Heart left ventricle (tissue), 16 donors: Measurements from ENCODE around the gene TOMM40L. TPM values are rescaled to one million over a fixed set of nuclear protein-coding genes. Genes with fewer than 3 reads are reported as not detected.
A peak's percentile ranks its signal among the peaks of the same experiment; 100 is the strongest.

Experiments used
- ATAC-seq, 4 donors: fragments of 200-7000 bp; cut with Tn5 transposase; one replicate each; pipeline ENCODE4 v1.9.1; 2020 to 2022; ENCODE audit warnings: moderate library complexity in 4 of 4, mild to moderate bottlenecking in 3 of 4, moderate number of reproducible peaks in 1 of 4
- DNase-seq, 5 donors: peaks; one replicate each; pipeline ENCODE4 v3.0.0-alpha.2; 2020
- H3K27ac ChIP-seq, 12 donors: fragments of 200-600 bp; sonication (generic) in 4 of 12; one replicate each; pipeline versions ENCODE4 v1.5.0 to v1.8.0; 2016 to 2022; ENCODE audit warnings: mild to moderate bottlenecking in 2 of 12
- H3K27me3 ChIP-seq, 9 donors: fragments of 200-600 bp; sonication (generic) in 2 of 9; one replicate each; pipeline versions ENCODE4 v1.5.1 to v1.8.0; 2016 to 2022; ENCODE audit warnings: mild to moderate bottlenecking in 3 of 9
- H3K36me3 ChIP-seq, 9 donors: fragments of 200-600 bp; sonication (generic) in 2 of 9; one replicate each; pipeline versions ENCODE4 v1.5.0 to v1.8.0; 2018 to 2022; ENCODE audit warnings: mild to moderate bottlenecking in 2 of 9
- H3K4me1 ChIP-seq, 12 donors: fragments of 200-600 bp; sonication (generic) in 4 of 12; one replicate each; pipeline versions ENCODE4 v1.5.0 to v1.8.0; 2016 to 2022; ENCODE audit warnings: mild to moderate bottlenecking in 3 of 12
- H3K4me3 ChIP-seq, 12 donors: fragments of 200-600 bp; sonication (generic) in 4 of 12; one replicate each; pipeline versions ENCODE4 v1.5.0 to v1.8.0; 2017 to 2022; ENCODE audit warnings: mild to moderate bottlenecking in 9 of 12, moderate library complexity in 4 of 12
- H3K9me3 ChIP-seq, 12 donors: fragments of 200-600 bp; sonication (generic) in 4 of 12; one replicate each; pipeline versions ENCODE4 v1.5.0 to v1.8.0; 2016 to 2022; ENCODE audit warnings: mild to moderate bottlenecking in 1 of 12
- POLR2A ChIP-seq, 2 donors: fragments of 450-650 bp; IDR thresholded peaks; one replicate each; pipeline ENCODE4 v1.6.1; 2017; ENCODE audit warnings: antibody characterized with exemption in 2 of 2, mild to moderate bottlenecking in 2 of 2, moderate library complexity in 2 of 2
- WGBS, 4 donors: extraction: QIAGEN DNeasy Blood & Tissue Kit in 2 of 4; methylation state at CpG; one replicate each; pipeline versions ENCODE4 v1.1.5 to v1.1.7; 2013 to 2018; 5-methylcytosine and 5-hydroxymethylcytosine counted together
- intact Hi-C, 10 donors: fragments of 100-400 bp; cut with DNase I; formaldehyde crosslinking; loops; one replicate each; pipeline versions ENCODE4 v1.11.1 to v1.14.2; 2022
- polyA plus RNA-seq, 2 donors: library from polyadenylated mRNA; stranded (reverse); fragments of 200-250 nt; gene quantifications; one replicate each; pipeline ENCODE4 v1.2.3, GENCODE V29; 2013
- total RNA-seq, 9 donors: library from RNA; depleted of rRNA in 2 of 9; stranded (reverse); fragments of >200 nt in 2 of 9; fragmentation: NEBNext Ultra II Directional in 3 of 9; extraction: Animal tissue kit (Norgen Biotek cat#: 25700) in 3 of 9; gene quantifications; one replicate each; pipeline versions ENCODE4 v1.1.0 to v1.2.4, GENCODE V29; 2016 to 2023
- TF ChIP-seq, protein P1 (sequence below), 12 donors: fragments of 200-600 bp; sonication (generic) in 4 of 12; IDR thresholded peaks; one replicate each; pipeline versions ENCODE4 v1.5.0 to v1.8.0; 2018 to 2022; ENCODE audit warnings: antibody characterized with exemption in 12 of 12, mild to moderate bottlenecking in 5 of 12
- donor health status: ischemic (EF 13 %, LVEDD 7.1; RV severe dilation, severe dysfunction).
- donor health status: healthy with polysubstance abuse.
- donor health status: DM: no; HTN: yes; CAD: no.
- donor health status: DM: no; HTN: no; CAD: no.
- donor health status: ischemic (EF 25% LVEDD 6.9; RV normal size, moderate dysfunction).
- donor health status: ischemic (EF 25% LVEDD 5.7; RV mildly dilated, moderate dysfunction).
- donor health status: healthy.
- donor health status: DM: yes; HTN: yes; CAD: no.
- donor health status: ischemic (EF 35%, LVEDD 5.7; RV mildly dilated, moderate dysfunction).
- donor health status: nonischemic (EF 11% LVEDD 7.7; RV severe dilation, severe dysfunction).
- donor health status: DM: yes; HTN: yes; CAD: no.
- donor health status: PGD.
- donor health status: ischemic (EF 29% LVEDD 5.4; RV normal size, mild dysfunction).
- donor health status: nonischemic (EF 23%, LVEDD 6.1; RV moderate dilation, normal function).

TOMM40L gene
- total and polyA plus RNA-seq, 11 donors, result 24.1 to 37.1 (median 29.1) TPM

DNA sequence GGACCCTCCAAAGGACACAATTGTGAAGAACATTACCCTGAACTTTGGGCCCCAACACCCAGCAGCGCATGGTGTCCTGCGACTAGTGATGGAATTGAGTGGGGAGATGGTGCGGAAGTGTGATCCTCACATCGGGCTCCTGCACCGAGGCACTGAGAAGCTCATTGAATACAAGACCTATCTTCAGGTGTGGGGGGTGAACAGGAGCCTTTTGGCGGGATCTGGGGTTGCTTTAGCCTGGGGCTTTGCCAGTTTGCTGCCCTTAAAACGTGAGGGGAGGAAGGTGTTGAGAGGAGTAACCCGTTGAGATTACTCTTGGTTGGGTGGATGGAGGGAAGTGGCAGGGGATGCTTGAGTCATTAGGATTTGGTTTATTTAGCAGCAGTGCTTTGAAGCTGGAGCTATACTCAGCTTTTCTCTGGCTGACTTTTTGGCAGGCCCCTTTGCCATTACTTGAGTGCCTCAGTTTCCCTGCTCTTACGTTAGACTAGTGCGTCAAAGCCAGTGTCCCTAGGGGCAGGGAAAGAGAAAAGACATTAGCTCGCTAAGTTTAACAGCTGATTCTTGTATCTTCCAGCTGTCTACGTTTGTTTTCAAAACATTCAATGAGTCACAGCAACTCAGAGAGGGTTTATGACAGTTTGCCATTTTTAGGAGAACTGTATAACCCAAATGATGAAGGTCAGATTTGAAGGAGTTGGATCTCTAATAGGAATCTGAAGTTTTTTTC is 19.3 kb upstream of the TOMM40L start:
- WGBS, 4 donors, result 66 to 73% (median 70%) methylated on average over 12 of the region's 12 CpGs
- TF ChIP-seq, protein P1, sequence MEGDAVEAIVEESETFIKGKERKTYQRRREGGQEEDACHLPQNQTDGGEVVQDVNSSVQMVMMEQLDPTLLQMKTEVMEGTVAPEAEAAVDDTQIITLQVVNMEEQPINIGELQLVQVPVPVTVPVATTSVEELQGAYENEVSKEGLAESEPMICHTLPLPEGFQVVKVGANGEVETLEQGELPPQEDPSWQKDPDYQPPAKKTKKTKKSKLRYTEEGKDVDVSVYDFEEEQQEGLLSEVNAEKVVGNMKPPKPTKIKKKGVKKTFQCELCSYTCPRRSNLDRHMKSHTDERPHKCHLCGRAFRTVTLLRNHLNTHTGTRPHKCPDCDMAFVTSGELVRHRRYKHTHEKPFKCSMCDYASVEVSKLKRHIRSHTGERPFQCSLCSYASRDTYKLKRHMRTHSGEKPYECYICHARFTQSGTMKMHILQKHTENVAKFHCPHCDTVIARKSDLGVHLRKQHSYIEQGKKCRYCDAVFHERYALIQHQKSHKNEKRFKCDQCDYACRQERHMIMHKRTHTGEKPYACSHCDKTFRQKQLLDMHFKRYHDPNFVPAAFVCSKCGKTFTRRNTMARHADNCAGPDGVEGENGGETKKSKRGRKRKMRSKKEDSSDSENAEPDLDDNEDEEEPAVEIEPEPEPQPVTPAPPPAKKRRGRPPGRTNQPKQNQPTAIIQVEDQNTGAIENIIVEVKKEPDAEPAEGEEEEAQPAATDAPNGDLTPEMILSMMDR (IDR thresholded peaks at IDR 0.05), result no peak
- TF ChIP-seq POLR2A (IDR thresholded peaks at IDR 0.05), result no peak
- Histone ChIP-seq H3K36me3 (peaks cover 0 to 85% (median 82%) of the 10 kb centered on the region in 9 donors), H3K27ac (peak overlapping the region; percentile 70 to 99 (median 84)), H3K27me3 (no peaks in the 10 kb centered on the region), H3K4me1 (peaks cover 6 to 72% (median 47%) of the 10 kb centered on the region in 12 donors), H3K4me3 (peak overlapping the region in 2 of 12 donors; percentile 0 to 16), H3K9me3 (no peaks in the 10 kb centered on the region)
- peak in 4 of 5 donors; percentile 48 to 69 (median 62) for DNase-seq
- ATAC-seq, result peak in 3 of 4 donors; percentile 2 to 25 (median 12)
- intact Hi-C loops, result loop anchor here in 3 of 10 donors (5.0 kb wide), 1 partner anchor 176 kb away; no protein-coding TSS in a partner anchor

DNA sequence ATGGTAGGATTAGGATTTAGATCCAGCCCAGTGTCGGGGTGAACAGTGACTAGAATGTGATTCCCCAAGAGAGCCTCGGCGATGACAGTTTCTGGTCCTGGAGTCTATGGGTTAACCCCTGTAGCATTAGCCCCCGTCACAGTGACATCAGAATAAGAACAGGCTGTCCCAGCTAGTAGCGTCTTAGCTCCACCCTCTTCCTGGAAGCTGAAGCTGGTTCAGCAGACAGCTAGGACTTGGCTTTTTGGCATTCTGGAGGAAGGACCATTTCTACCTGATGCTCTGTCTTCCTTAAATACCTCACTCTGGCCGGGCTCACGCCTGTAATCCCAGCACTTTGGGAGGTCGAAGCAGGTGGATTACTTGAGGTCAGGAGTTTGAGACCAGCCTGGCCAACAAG is 18.7 kb upstream of the TOMM40L start:
- H3K36me3 ChIP-seq, result peaks cover 2 to 91% (median 88%) of the 10 kb centered on the region in 9 donors
- H3K27ac ChIP-seq, result peak overlapping the region; percentile 70 to 99 (median 84)
- intact Hi-C loops, result loop anchor here in 3 of 10 donors (5.0 kb wide), 1 partner anchor 175 kb away; no protein-coding TSS in a partner anchor
- peak in 4 of 5 donors; percentile 63 to 82 (median 74) for DNase-seq
- no peaks in the 10 kb centered on the region for H3K9me3 ChIP-seq
- no peaks in the 10 kb centered on the region for H3K27me3 ChIP-seq
- H3K4me3 ChIP-seq, result peak overlapping the region in 5 of 12 donors; percentile 4 to 28 (median 16)
- peak in 1 of 2 donors; percentile 64 for TF ChIP-seq POLR2A (IDR thresholded peaks at IDR 0.05)
- TF ChIP-seq, protein P1 (IDR thresholded peaks at IDR 0.05), result no peak
- H3K4me1 ChIP-seq, result peaks cover 6 to 68% (median 46%) of the 10 kb centered on the region in 12 donors
- peak; percentile 76 to 80 (median 78) for ATAC-seq
- WGBS, 4 donors, result 47 to 58% (median 50%) methylated on average over 8 of the region's 8 CpGs

DNA sequence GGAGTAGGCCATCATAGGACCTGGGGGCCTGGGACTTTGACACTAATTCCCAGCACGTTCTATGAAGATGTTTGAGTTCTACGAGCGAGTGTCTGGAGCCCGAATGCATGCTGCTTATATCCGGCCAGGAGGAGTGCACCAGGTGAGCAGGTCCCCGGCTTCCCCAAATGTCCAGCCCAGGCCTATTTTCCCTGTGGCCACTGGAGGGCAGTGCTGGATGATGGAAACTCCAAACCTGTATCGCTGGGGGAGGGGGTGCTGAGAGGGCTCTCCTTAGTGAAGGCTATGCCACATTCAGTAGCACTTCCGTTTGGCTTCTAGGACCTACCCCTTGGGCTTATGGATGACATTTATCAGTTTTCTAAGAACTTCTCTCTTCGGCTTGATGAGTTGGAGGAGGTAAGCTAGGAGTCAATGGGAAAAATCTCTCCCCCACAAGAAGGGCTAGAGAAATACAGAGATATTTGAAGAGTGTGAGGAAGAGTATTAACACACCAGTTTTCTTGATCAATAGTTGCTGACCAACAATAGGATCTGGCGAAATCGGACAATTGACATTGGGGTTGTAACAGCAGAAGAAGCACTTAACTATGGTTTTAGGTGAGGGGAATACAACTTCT is 16.0 kb upstream of the TOMM40L start:
- Histone ChIP-seq H3K9me3 (no peaks in the 10 kb centered on the region), H3K27me3 (no peaks in the 10 kb centered on the region), H3K4me1 (peaks cover 0 to 49% (median 27%) of the 10 kb centered on the region in 12 donors), H3K4me3 (no peak overlapping the region), H3K27ac (peak overlapping the region in 5 of 12 donors; percentile 28 to 98 (median 88)), H3K36me3 (peaks cover 4 to 100% (median 99%) of the 10 kb centered on the region in 9 donors)
- ATAC-seq (peak; percentile 21 to 76 (median 58)), DNase-seq (peak; percentile 76 to 86 (median 82))
- 32 to 45% (median 36%) methylated on average over 10 to 11 of the region's 11 CpGs for WGBS, 4 donors
- TF ChIP-seq POLR2A (IDR thresholded peaks at IDR 0.05), result peak in 1 of 2 donors; percentile 13
- TF ChIP-seq, protein P1 (IDR thresholded peaks at IDR 0.05), result peak; percentile 76 to 91 (median 87)
- intact Hi-C loops, result loop anchor here in 8 of 10 donors (1.0 to 5.0 kb wide), 3 partner anchors 15 to 172 kb away; no protein-coding TSS in a partner anchor
